Measurements from ENCODE around the gene RRP9. TPM values are rescaled to one million over a fixed set of nuclear protein-coding genes. Genes with fewer than 3 reads are reported as not detected.

The RRP9 gene
- polyA plus RNA-seq, 1 donor from 2014 or later = 26.8 TPM

- TF ChIP-seq REST (IDR thresholded peaks at IDR 0.05; ENCODE audit: borderline replicate concordance) = no peak
Measured at GRCh38 chr3:51938780-51939425, 2.8 kb downstream of the RRP9 start (continued).

- Histone ChIP-seq H3K4me2 (ENCODE audit: low read length) (no peak overlapping the region), H3K27ac (ENCODE audit: low read length) (no peak overlapping the region), H4K20me1 (ENCODE audit: insufficient read depth) (no peaks in the 10 kb centered on the region), H3K4me3 (ENCODE audit: low read length) (no peak overlapping the region), H3K9ac (ENCODE audit: low read length) (no peak overlapping the region), H3K79me2 (replicated peaks; ENCODE audit: insufficient read depth, low read length) (no peaks in the 10 kb centered on the region), H3K9me2 (ENCODE audit: insufficient read depth, low read length) (no peaks in the 10 kb centered on the region), H2AFZ (ENCODE audit: low read depth, low read length) (no peak overlapping the region), H3K36me3 (ENCODE audit: insufficient read depth, low read length) (no peaks in the 10 kb centered on the region), H3K9me3 (ENCODE audit: low read length) (no peaks in the 10 kb centered on the region), H3F3A (ENCODE audit: insufficient read depth, low read length, poor library complexity, severe bottlenecking) (no peaks in the 10 kb centered on the region), H3K27me3 (ENCODE audit: insufficient read depth, low read depth, low read length) (no peaks in the 10 kb centered on the region)
- TF ChIP-seq REST (IDR thresholded peaks at IDR 0.05; ENCODE audit: borderline replicate concordance) (no peak), EP300 (conservative IDR thresholded peaks at IDR 0.05; ENCODE audit: poor library complexity, severe bottlenecking) (no peak), POLR2AphosphoS5 (IDR thresholded peaks at IDR 0.05) (no peak), CTCF (IDR thresholded peaks at IDR 0.05; ENCODE audit: poor library complexity, severe bottlenecking) (no peak), TAF1 (IDR thresholded peaks at IDR 0.05; ENCODE audit: low read depth) (no peak), SMC3 (conservative IDR thresholded peaks at IDR 0.05; ENCODE audit: poor library complexity) (no peak), EZH2 (IDR thresholded peaks at IDR 0.05; ENCODE audit: borderline replicate concordance, insufficient read depth, low read length, poor library complexity, severe bottlenecking) (no peak), RAD21 (conservative IDR thresholded peaks at IDR 0.05) (no peak), MXI1 (conservative IDR thresholded peaks at IDR 0.05; ENCODE audit: poor library complexity, severe bottlenecking) (no peak)
Measured at GRCh38 chr3:51937611-51938450, 3.9 kb downstream of the RRP9 start.
